ENCODE results near the gene HOXD3. TPM values are rescaled to one million over a fixed set of nuclear protein-coding genes. Genes with fewer than 3 reads are reported as not detected.
A peak's percentile ranks its signal among the peaks of the same experiment; 100 is the strongest.

HOXD3 gene
- total RNA-seq, 1 donor from 2014 or later, result 25.4 TPM

DNA sequence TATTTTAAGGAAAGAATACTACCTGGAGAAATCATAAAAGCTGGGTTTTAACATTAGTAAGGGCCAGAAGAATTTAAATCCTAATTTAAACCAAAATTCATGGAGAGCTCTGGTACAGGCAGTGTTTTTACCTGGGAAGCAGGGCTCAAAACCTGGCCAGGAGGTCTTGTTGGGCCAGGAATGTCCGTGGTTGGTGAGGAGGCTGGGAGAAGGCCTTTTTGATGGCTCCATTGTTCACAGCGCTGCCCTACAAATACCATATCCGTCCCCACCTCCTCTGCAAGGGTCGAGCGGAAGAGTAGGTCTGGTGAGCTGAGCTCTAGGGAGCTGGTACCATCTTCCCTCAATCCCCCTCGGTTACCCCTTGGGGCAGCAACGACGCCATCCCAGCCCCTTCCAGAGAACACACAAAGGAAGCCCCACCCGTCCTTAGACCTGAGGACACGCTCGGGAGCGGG is 20.5 kb downstream of the HOXD3 start:
- TF ChIP-seq CTCF (conservative IDR thresholded peaks at IDR 0.05), result no peak
- H3K36me3 Mint-ChIP-seq, result peaks cover 6% of the 10 kb centered on the region
- H3K27ac Mint-ChIP-seq, result no peak overlapping the region
- peak overlapping the region; percentile 85 for H3K4me3 Mint-ChIP-seq
- no peak for DNase-seq (ENCODE audit: extremely low spot score, unreplicated experiment)
- H3K9me3 Mint-ChIP-seq, result no peaks in the 10 kb centered on the region
- peaks cover 95% of the 10 kb centered on the region for H3K27me3 Mint-ChIP-seq
- H3K4me1 Mint-ChIP-seq (ENCODE audit: unreplicated experiment), result peaks cover 39% of the 10 kb centered on the region

- no peak for TF ChIP-seq CTCF (conservative IDR thresholded peaks at IDR 0.05)
- Mint-ChIP-seq H3K27ac (peak overlapping the region; percentile 62), H3K4me3 (peak overlapping the region; percentile 85), H3K4me1 (ENCODE audit: unreplicated experiment) (peaks cover 37% of the 10 kb centered on the region), H3K27me3 (peaks cover 95% of the 10 kb centered on the region), H3K9me3 (no peaks in the 10 kb centered on the region), H3K36me3 (peaks cover 4% of the 10 kb centered on the region)
- no peak for DNase-seq (ENCODE audit: extremely low spot score, unreplicated experiment)
These were observed 21.1 kb downstream of the HOXD3 start for GRCh38 chr2:176178038-176178756.

DNA sequence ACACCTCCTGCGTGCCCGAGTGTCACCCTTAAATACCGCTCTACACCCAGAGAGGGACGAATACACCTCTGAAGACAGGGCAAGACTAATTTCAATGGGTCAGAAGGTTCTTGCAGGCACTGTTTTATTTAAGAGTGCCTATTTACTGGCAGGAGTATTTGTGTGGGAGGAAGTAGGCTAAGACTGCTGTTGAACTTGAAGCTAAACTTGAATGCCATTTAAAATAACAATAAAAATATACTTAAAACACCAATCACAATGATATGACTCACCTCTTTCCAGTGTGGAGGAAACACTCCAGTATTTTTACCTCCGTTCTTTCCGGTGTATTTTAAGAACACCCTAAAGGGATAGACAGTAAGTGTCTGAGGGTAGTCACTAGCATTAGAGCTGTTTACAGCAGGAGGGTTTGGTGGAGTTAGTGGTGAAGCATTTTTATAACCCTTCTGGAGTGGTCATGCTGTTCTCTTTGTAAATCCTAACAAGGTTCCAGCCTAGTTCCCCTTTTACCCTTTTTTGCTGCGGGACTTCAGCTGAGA is 21.7 kb downstream of the HOXD3 start:
- no peak for TF ChIP-seq CTCF (conservative IDR thresholded peaks at IDR 0.05)
- H3K9me3 Mint-ChIP-seq, result no peaks in the 10 kb centered on the region
- H3K27ac Mint-ChIP-seq, result no peak overlapping the region
- DNase-seq (ENCODE audit: extremely low spot score, unreplicated experiment), result no peak
- H3K4me3 Mint-ChIP-seq, result peak overlapping the region; percentile 62
- peaks cover 37% of the 10 kb centered on the region for H3K4me1 Mint-ChIP-seq (ENCODE audit: unreplicated experiment)
- H3K27me3 Mint-ChIP-seq, result peaks cover 94% of the 10 kb centered on the region
- peaks cover 4% of the 10 kb centered on the region for H3K36me3 Mint-ChIP-seq

DNA sequence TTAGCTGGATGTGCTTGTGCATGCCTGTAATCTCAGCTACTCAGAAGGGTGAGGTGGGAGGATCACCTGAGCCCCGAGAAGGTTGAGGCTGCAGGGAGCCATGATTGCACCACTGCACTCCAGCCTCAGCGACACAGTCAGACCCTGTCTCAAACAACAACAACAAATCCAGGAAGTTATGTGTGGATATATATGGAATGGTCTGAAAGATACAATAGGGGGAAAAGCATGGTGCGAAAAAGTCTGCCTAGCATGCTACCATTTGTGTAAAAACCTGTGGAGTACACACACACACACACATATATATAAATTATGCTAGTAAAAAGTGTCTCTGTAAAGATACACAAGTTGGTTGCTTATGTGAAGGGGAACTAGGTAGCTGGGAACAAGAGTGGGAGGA is 24.4 kb downstream of the HOXD3 start:
- peaks cover 3% of the 10 kb centered on the region for H3K36me3 Mint-ChIP-seq
- H3K9me3 Mint-ChIP-seq, result no peaks in the 10 kb centered on the region
- DNase-seq (ENCODE audit: extremely low spot score, unreplicated experiment), result no peak
- peaks cover 24% of the 10 kb centered on the region for H3K4me1 Mint-ChIP-seq (ENCODE audit: unreplicated experiment)
- H3K4me3 Mint-ChIP-seq, result no peak overlapping the region
- TF ChIP-seq CTCF (conservative IDR thresholded peaks at IDR 0.05), result no peak
- no peak overlapping the region for H3K27ac Mint-ChIP-seq
- peaks cover 90% of the 10 kb centered on the region for H3K27me3 Mint-ChIP-seq

GRCh38 chr2:176182671-176183070 is 25.6 kb downstream of the HOXD3 start:
- Mint-ChIP-seq H3K4me1 (ENCODE audit: unreplicated experiment) (peaks cover 19% of the 10 kb centered on the region), H3K27ac (no peak overlapping the region)
- no peak for TF ChIP-seq CTCF (conservative IDR thresholded peaks at IDR 0.05)

More at GRCh38 chr2:176182671-176183070, 25.6 kb downstream of the HOXD3 start:
- Mint-ChIP-seq H3K9me3 (no peaks in the 10 kb centered on the region), H3K4me3 (no peak overlapping the region), H3K36me3 (no peaks in the 10 kb centered on the region), H3K27me3 (peaks cover 89% of the 10 kb centered on the region)
- no peak for DNase-seq (ENCODE audit: extremely low spot score, unreplicated experiment)
